GM19452 (cell line): ENCODE results near the gene NUDCD2.
A peak's percentile ranks its signal among the peaks of the same experiment; 100 is the strongest.
"Not testable (repeated sequence)": the region's sequence is repeated elsewhere in the genome, so short reads cannot be mapped to it uniquely, and the experiment has no call there.

Source experiments
- ATAC-seq: cut with Tn5 transposase; IDR thresholded peaks from one replicate; pipeline ENCODE4 v1.9.1; 2021; ENCODE audit not compliant: unreplicated experiment

The NUDCD2 gene

GRCh38 chr5:163473635-163474243, 13.8 kb upstream of the NUDCD2 start:
- ATAC-seq = no peak

- ATAC-seq = no peak
These were observed 7.8 kb upstream of the NUDCD2 start for GRCh38 chr5:163467682-163468081.

- no peak for ATAC-seq
These were observed 3.1 kb upstream of the NUDCD2 start for GRCh38 chr5:163463063-163463435.

GRCh38 chr5:163460562-163461171, 765 bp upstream of the NUDCD2 start, which contains the start of gene HMMR:
TSS of gene HMMR (plus strand) at chr5:163460632. CDS start at chr5:163460693, 61 bp downstream.
- ATAC-seq = no peak

DNA sequence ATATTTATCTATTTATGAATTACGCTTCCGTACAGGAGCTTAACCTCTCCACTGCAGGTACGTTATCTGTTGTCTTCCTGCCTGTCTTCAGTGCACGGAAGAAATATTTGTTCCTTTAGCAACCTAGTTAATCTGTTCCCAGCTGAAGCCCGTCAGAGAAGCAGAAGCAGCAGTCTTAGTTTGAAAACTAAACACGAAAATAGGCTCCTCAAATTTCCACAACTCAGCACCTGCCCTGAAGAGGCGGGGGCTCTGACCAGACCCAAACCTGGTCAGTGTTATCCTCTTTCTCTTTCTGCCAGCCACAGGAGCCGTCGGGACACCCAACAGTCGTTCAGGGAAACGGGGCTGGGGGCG, 462 bp downstream of the NUDCD2 start:
- ATAC-seq = peak; percentile 1

DNA sequence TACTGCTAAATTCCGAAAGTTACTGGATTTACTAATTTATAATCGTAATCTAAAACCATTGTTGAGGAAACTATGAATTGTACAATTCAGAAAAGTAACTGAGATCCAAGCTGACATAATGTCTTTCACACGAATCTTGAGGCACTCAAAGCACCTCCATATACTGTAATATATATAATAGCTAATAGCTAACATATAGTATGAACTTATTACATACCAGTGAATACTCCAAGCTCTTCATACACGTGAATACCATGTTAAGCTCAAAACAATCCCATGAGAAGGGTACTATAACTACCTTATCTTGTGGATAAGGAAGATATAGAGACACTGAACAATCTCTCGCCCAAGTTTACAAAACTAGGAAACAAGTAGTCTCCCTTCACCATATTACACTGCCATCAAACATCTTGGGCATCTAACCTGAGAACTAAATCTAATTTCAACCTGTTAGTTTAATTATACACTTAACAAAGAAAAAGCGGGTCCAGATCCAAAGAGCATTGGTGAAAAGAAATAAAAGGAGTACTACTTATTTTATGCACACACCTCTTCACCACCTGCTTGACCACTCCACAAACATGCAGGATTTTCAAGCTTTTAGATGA, 1.0 kb downstream of the NUDCD2 start:
- ATAC-seq = no peak

DNA sequence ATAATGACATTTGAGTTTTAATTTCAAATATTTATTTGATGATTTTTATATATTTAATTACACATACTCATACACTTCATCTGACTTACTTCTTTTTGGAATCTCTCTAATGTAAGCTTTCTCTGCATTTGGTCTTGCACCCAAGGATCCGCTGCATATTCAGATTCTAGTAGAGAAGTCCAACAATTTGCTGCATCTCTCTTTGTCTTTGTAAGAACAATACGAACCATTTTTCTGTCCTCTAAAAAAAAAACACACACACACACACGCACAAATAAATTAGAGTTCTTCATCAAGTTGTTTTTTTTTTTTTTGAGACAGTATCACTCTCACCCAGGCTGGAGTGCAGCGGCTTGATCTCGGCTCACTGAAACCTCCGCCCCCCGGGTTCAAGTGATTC, 3.1 kb downstream of the NUDCD2 start:
- no peak for ATAC-seq

DNA sequence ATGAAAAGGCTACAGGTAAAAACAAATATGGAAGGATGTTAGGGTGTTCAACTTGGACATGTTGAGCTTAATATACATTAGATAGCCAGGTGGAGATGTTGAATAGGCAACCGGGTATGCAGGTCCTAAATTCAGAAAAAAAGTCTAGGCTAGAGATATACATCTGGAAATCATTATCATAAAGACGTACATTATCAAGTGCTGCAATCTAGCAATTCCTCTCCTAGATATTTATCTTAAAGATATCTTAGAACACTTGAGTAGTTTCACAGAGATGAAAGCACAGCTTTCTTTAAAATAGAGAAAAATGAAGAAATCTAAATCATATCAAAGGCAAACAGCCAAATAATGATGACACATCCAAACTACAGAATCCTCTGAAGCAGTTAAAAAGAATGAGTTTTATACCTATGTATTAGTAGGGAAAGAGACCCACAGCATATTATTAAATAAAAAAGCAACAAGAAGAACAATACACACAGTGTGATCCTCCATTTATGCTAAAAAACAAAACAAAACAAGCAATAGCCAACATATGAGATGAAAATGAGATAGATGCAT, 3.8 kb downstream of the NUDCD2 start:
- no peak for ATAC-seq

- ATAC-seq = not testable (repeated sequence)
These were observed 4.5 kb downstream of the NUDCD2 start for GRCh38 chr5:163455406-163455805.

GRCh38 chr5:163453705-163454104, 6.2 kb downstream of the NUDCD2 start:
- ATAC-seq = no peak

DNA sequence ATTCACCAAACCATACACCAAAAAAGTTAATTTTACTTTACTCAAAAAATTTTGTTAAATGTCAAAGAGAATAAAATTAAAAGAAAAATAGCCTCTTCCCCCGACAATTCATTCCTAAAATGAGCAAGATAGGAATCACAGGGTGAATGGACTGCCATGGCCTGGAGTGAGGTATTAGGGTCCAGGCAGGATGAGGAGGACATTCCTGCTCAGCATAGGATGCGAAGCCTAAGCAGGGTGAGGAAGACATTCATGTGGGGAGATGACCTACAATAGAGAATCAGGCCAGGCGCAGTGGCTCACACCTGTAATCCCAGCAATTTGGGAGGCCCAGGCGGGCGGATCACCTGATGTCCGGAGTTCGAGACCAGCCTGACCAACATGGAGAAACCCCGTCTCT, 8.4 kb downstream of the NUDCD2 start:
- ATAC-seq = no peak

- ATAC-seq = no peak
These were observed 11.4 kb downstream of the NUDCD2 start for GRCh38 chr5:163448491-163448890.

DNA sequence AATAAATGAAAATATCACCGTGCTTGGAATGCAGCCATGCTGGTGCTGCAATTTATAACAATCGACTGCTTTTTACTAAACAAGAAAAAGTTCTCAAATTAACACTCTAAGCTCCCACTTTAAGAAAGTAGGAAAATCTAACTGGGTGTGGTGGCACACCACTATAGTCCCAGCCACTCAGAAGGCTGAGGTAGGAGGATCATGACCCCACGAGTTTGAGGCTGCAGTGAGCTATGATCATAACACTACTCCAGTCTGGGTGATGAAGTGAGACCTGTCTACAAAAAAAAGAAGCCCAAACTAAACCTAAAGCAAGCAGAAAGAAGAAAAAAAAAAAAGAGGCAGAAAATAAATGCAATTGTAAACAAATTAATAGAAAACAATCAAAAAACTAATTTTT, 12.0 kb downstream of the NUDCD2 start:
- no peak for ATAC-seq

DNA sequence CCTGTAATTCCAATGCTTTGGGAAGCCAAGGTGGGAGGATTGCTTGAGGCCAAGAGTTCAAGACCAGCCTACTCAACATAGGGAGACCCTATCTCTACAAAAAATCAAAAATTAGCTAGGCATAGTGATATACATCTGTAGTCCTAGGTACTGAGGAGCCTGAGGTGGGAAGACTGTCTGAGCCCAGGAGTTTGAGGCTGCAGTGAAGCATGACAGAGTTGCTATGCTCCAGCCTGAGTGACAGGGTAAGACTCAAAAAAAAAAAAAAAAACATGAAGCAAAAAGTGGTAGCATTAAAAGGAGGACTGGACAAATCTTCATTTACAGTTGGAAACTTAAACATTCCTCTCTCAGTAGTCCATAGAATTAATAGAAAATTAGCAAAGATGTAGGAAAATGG, 12.7 kb downstream of the NUDCD2 start:
- ATAC-seq = no peak

GRCh38 chr5:163445345-163445744, 14.6 kb downstream of the NUDCD2 start:
- no peak for ATAC-seq

- ATAC-seq = no peak
These were observed 15.4 kb downstream of the NUDCD2 start for GRCh38 chr5:163444526-163444925.

- no peak for ATAC-seq
These were observed 18.9 kb downstream of the NUDCD2 start for GRCh38 chr5:163440954-163441353.

DNA sequence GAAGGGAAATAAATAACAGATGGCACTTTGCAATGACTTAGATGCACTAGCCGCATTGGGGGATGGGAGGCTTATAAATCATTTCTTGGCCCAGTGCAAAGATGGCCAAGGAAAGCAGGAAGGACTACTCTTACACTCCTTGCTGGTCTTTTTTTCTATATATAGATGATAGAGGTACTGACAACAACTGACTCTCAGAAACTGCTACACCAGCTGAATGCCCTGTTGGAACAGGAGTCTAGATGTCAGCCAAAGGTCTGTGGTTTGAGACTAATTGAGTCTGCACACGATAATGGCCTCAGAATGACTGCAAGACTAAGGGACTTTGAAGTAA, 20.8 kb downstream of the NUDCD2 start:
- ATAC-seq = no peak

DNA sequence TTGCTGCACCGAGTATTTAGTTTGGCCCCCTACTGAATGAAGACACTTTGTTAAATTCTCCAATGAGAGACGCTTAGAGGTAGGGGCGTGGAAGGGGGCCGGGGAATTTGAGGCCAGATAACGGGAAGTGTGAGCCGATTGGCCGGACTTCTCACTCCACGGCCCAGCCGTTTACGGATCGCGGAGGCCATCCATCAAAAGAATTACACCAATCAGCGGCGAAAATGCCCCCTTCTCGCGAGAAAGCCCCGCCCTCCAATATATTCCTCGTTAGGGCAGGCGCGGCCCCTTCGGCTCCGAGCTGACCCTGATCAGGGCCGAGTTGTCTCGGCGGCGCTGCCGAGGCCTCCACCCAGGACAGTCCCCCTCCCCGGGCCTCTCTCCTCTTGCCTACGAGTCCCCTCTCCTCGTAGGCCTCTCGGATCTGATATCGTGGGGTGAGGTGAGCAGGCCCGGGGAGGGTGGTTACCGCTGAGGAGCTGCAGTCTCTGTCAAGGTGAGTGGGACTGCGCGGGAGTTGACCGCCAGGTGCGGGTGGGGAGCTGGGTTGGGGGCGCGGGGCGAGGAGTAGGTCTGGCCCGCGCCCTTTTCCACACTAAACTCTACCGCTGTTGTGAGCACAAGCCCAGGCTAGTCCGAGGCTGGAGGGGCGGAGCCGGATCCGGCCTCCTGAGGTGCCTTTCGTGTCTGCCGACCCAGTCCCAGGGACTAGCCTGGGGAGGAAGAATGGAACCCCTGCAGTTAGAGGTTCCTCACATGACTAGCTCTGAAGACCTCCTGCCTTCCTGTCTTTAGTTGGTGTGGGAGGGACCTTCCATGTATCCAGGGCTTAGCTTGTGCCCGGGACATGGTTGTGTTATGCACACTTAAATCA, 22.4 kb downstream of the NUDCD2 start, which contains the start of gene CCNG1:
Gene CCNG1 (plus strand): TSS at position 287 of the 874 bp plus-strand sequence. CDS start 1,662 bp downstream, outside the sequence.
- peak; percentile 91 for ATAC-seq

GRCh38 chr5:163437011-163437308, 22.9 kb downstream of the NUDCD2 start:
- no peak for ATAC-seq

DNA sequence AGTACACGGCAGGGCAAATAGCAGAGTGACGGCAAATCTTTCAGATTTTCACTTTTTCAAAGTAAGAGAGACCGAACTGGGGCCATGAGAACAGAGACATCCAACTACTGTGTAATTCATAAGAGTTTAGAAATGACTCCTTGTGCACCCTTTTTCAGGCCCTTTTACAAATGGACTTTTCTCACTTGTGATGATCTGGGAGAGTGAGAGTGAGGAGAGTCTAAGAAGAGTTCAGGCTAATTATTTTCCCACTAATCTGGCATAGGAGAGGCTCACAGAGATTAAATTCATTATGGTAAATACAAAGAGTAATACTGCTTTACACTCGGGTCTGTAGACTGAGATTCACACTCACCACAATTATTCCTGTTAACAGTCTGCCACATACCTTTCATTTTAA, 23.4 kb downstream of the NUDCD2 start:
- no peak for ATAC-seq
